HEK293 (cell line): ENCODE measurements around the gene CTSA.

Source experiments
- FEZF1 ChIP-seq: fragments of 450-650 bp; formaldehyde crosslinking; IDR thresholded peaks from 2 replicates; pipeline ENCODE4 v1.5.1; 2016; ENCODE audit warnings: missing biosample characterization, missing genetic modification characterization
- GLIS2 ChIP-seq: fragments of 450-650 bp; formaldehyde crosslinking; IDR thresholded peaks from 2 replicates; pipeline ENCODE4 v1.5.1; 2016; ENCODE audit warnings: missing biosample characterization, missing genetic modification characterization
- KLF1 ChIP-seq: fragments of 450-650 bp; formaldehyde crosslinking; IDR thresholded peaks from 2 replicates; pipeline ENCODE4 v1.5.1; 2016; ENCODE audit warnings: missing biosample characterization, missing genetic modification characterization
- OSR2 ChIP-seq: fragments of 450-650 bp; formaldehyde crosslinking; IDR thresholded peaks from 2 replicates; pipeline ENCODE4 v1.5.1; 2016; ENCODE audit warnings: missing biosample characterization, missing genetic modification characterization
- YY1 ChIP-seq: fragments of 450-650 bp; formaldehyde crosslinking; IDR thresholded peaks from 2 replicates; pipeline ENCODE4 v1.5.1; 2018; ENCODE audit warnings: missing biosample characterization, missing genetic modification characterization
- ZNF10 ChIP-seq: fragments of 450-650 bp; formaldehyde crosslinking; IDR thresholded peaks from 2 replicates; pipeline ENCODE4 v1.5.1; 2017; ENCODE audit warnings: missing biosample characterization, missing genetic modification characterization
- ZNF132 ChIP-seq: fragments of 450-650 bp; formaldehyde crosslinking; IDR thresholded peaks from 2 replicates; pipeline ENCODE4 v1.5.1; 2017; ENCODE audit warnings: missing biosample characterization, missing genetic modification characterization, borderline replicate concordance
- ZNF214 ChIP-seq: fragments of 450-650 bp; formaldehyde crosslinking; IDR thresholded peaks from 2 replicates; pipeline ENCODE4 v1.5.1; 2017; ENCODE audit warnings: missing biosample characterization, mild to moderate bottlenecking, missing genetic modification characterization, borderline replicate concordance
- ZNF223 ChIP-seq: fragments of 450-650 bp; formaldehyde crosslinking; IDR thresholded peaks from 2 replicates; pipeline ENCODE4 v1.5.1; 2016; ENCODE audit warnings: missing biosample characterization, missing genetic modification characterization
- ZNF530 ChIP-seq: fragments of 450-650 bp; formaldehyde crosslinking; IDR thresholded peaks from 2 replicates; pipeline ENCODE4 v1.5.1; 2016; ENCODE audit warnings: low read depth, missing biosample characterization, missing genetic modification characterization
- ZNF548 ChIP-seq: fragments of 450-650 bp; formaldehyde crosslinking; IDR thresholded peaks from 2 replicates; pipeline ENCODE4 v1.5.1; 2016; ENCODE audit warnings: missing biosample characterization, missing genetic modification characterization
- ZNF558 ChIP-seq: fragments of 450-650 bp; formaldehyde crosslinking; IDR thresholded peaks from 2 replicates; pipeline ENCODE4 v1.5.1; 2016; ENCODE audit warnings: missing biosample characterization, missing genetic modification characterization
- ZNF571 ChIP-seq: fragments of 450-650 bp; formaldehyde crosslinking; IDR thresholded peaks from 2 replicates; pipeline ENCODE4 v1.5.0; 2017; ENCODE audit warnings: missing biosample characterization, missing genetic modification characterization
- TF ChIP-seq, protein P1 (sequence below): fragments of 450-650 bp; formaldehyde crosslinking; IDR thresholded peaks from 2 replicates; pipeline ENCODE4 v1.5.1; 2017; ENCODE audit warnings: missing biosample characterization, missing genetic modification characterization
- TF ChIP-seq, protein P2 (sequence below): fragments of 450-650 bp; formaldehyde crosslinking; conservative IDR thresholded peaks from 2 replicates; pipeline ENCODE4 v1.5.1; 2016; ENCODE audit warnings: low read depth, missing biosample characterization, missing genetic modification characterization
- TF ChIP-seq, protein P3 (sequence below): fragments of 450-650 bp; formaldehyde crosslinking; IDR thresholded peaks from 2 replicates; pipeline ENCODE4 v1.5.1; 2016; ENCODE audit warnings: missing biosample characterization, missing genetic modification characterization
- TF ChIP-seq, protein P4 (sequence below): fragments of 450-650 bp; formaldehyde crosslinking; IDR thresholded peaks from 2 replicates; pipeline ENCODE4; 2016; ENCODE audit warnings: missing biosample characterization, missing genetic modification characterization
- TF ChIP-seq, protein P5 (sequence below): fragments of 450-650 bp; formaldehyde crosslinking; IDR thresholded peaks from 2 replicates; pipeline ENCODE4 v1.5.1; 2017; ENCODE audit warnings: missing biosample characterization, missing genetic modification characterization
- TF ChIP-seq, protein P6 (sequence below): fragments of 450-650 bp; formaldehyde crosslinking; IDR thresholded peaks from 2 replicates; pipeline ENCODE4 v1.5.1; 2016; ENCODE audit warnings: missing biosample characterization, missing genetic modification characterization
- TF ChIP-seq, protein P7 (sequence below): fragments of 450-650 bp; formaldehyde crosslinking; conservative IDR thresholded peaks from 2 replicates; pipeline ENCODE4 v1.5.1; 2016; ENCODE audit warnings: low read depth, missing biosample characterization, missing genetic modification characterization

The CTSA gene

DNA sequence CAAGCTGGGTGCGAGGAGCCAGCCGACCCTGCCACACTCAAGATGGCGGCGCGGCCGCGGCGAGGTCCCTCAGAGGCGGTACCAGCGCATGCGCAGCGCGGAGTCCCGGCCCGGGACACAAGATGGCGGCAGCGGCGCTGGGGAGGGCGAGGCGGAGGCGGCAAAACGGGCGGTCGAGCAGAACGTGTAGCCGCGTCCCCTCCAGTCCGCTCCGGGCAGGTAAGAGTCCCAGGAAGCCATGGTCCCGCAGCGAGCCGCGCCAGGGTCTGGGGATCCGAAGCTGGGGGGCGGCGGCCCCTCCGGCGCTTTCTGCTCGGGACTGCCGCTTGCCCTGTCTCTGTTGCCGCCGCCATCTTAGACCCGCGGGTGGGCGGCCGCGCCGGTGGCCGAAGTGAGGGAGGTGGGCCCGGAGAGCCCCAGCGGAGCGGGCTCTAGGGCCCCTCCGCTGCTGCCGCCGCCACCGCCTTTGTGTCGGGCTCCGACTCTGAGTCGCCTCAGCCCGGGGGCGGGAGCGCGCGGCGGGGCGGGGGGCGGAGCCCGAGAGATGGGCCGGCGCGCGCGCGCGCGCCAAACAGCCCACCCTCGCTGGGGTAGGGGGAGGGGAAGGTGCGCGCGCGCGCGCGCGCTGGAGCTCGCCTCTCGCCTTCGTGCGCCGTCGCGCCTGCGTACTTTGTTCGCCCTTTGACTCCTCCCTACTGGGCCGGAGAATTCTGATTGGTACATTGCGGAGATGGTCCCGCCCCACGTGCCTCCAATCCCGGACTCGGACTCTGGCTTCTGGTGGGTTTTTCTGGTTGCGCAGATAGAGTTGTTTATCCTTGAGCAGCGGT, 43.7 kb downstream of the CTSA start, which contains the start of gene PCIF1 (continued):
- TF ChIP-seq, protein P1, sequence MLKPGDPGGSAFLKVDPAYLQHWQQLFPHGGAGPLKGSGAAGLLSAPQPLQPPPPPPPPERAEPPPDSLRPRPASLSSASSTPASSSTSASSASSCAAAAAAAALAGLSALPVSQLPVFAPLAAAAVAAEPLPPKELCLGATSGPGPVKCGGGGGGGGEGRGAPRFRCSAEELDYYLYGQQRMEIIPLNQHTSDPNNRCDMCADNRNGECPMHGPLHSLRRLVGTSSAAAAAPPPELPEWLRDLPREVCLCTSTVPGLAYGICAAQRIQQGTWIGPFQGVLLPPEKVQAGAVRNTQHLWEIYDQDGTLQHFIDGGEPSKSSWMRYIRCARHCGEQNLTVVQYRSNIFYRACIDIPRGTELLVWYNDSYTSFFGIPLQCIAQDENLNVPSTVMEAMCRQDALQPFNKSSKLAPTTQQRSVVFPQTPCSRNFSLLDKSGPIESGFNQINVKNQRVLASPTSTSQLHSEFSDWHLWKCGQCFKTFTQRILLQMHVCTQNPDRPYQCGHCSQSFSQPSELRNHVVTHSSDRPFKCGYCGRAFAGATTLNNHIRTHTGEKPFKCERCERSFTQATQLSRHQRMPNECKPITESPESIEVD (tag by site-specific recombination), result no peak
- TF ChIP-seq ZNF10 (tag by site-specific recombination) (peak; percentile 49; the same call in 1 of the 2 replicates), ZNF132 (tag by site-specific recombination) (no peak), ZNF558 (tag by site-specific recombination) (no peak), ZNF214 (no peak), ZNF223 (tag by site-specific recombination) (no peak), OSR2 (tag by site-specific recombination) (no peak), YY1 (tag by site-specific recombination) (peak; percentile 100), ZNF571 (tag by site-specific recombination) (no peak), ZNF530 (tag by site-specific recombination) (no peak), GLIS2 (peak; percentile 88), ZNF548 (tag by site-specific recombination) (no peak), FEZF1 (no peak), KLF1 (tag by site-specific recombination) (peak; percentile 87)
- TF ChIP-seq, protein P2, sequence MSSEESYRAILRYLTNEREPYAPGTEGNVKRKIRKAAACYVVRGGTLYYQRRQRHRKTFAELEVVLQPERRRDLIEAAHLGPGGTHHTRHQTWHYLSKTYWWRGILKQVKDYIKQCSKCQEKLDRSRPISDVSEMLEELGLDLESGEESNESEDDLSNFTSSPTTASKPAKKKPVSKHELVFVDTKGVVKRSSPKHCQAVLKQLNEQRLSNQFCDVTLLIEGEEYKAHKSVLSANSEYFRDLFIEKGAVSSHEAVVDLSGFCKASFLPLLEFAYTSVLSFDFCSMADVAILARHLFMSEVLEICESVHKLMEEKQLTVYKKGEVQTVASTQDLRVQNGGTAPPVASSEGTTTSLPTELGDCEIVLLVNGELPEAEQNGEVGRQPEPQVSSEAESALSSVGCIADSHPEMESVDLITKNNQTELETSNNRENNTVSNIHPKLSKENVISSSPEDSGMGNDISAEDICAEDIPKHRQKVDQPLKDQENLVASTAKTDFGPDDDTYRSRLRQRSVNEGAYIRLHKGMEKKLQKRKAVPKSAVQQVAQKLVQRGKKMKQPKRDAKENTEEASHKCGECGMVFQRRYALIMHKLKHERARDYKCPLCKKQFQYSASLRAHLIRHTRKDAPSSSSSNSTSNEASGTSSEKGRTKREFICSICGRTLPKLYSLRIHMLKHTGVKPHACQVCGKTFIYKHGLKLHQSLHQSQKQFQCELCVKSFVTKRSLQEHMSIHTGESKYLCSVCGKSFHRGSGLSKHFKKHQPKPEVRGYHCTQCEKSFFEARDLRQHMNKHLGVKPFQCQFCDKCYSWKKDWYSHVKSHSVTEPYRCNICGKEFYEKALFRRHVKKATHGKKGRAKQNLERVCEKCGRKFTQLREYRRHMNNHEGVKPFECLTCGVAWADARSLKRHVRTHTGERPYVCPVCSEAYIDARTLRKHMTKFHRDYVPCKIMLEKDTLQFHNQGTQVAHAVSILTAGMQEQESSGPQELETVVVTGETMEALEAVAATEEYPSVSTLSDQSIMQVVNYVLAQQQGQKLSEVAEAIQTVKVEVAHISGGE (tag by site-specific recombination), result peak; percentile 49
- TF ChIP-seq, protein P3, sequence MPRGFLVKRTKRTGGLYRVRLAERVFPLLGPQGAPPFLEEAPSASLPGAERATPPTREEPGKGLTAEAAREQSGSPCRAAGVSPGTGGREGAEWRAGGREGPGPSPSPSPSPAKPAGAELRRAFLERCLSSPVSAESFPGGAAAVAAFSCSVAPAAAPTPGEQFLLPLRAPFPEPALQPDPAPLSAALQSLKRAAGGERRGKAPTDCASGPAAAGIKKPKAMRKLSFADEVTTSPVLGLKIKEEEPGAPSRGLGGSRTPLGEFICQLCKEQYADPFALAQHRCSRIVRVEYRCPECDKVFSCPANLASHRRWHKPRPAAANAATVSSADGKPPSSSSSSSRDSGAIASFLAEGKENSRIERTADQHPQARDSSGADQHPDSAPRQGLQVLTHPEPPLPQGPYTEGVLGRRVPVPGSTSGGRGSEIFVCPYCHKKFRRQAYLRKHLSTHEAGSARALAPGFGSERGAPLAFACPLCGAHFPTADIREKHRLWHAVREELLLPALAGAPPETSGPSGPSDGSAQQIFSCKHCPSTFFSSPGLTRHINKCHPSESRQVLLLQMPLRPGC (tag by site-specific recombination), result peak; percentile 58
- TF ChIP-seq, protein P4, sequence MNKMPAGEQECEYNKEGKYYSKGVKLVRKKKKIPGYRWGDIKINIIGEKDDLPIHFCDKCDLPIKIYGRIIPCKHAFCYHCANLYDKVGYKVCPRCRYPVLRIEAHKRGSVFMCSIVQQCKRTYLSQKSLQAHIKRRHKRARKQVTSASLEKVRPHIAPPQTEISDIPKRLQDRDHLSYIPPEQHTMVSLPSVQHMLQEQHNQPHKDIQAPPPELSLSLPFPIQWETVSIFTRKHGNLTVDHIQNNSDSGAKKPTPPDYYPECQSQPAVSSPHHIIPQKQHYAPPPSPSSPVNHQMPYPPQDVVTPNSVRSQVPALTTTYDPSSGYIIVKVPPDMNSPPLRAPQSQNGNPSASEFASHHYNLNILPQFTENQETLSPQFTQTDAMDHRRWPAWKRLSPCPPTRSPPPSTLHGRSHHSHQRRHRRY (tag by site-specific recombination), result peak; percentile 42; the same call in 1 of the 2 replicates
- TF ChIP-seq, protein P5, sequence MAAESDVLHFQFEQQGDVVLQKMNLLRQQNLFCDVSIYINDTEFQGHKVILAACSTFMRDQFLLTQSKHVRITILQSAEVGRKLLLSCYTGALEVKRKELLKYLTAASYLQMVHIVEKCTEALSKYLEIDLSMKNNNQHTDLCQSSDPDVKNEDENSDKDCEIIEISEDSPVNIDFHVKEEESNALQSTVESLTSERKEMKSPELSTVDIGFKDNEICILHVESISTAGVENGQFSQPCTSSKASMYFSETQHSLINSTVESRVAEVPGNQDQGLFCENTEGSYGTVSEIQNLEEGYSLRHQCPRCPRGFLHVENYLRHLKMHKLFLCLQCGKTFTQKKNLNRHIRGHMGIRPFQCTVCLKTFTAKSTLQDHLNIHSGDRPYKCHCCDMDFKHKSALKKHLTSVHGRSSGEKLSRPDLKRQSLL (tag by site-specific recombination), result peak; percentile 17; the same call in 1 of the 2 replicates
- TF ChIP-seq, protein P6, sequence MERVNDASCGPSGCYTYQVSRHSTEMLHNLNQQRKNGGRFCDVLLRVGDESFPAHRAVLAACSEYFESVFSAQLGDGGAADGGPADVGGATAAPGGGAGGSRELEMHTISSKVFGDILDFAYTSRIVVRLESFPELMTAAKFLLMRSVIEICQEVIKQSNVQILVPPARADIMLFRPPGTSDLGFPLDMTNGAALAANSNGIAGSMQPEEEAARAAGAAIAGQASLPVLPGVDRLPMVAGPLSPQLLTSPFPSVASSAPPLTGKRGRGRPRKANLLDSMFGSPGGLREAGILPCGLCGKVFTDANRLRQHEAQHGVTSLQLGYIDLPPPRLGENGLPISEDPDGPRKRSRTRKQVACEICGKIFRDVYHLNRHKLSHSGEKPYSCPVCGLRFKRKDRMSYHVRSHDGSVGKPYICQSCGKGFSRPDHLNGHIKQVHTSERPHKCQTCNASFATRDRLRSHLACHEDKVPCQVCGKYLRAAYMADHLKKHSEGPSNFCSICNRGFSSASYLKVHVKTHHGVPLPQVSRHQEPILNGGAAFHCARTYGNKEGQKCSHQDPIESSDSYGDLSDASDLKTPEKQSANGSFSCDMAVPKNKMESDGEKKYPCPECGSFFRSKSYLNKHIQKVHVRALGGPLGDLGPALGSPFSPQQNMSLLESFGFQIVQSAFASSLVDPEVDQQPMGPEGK, result peak; percentile 95
- TF ChIP-seq, protein P7, sequence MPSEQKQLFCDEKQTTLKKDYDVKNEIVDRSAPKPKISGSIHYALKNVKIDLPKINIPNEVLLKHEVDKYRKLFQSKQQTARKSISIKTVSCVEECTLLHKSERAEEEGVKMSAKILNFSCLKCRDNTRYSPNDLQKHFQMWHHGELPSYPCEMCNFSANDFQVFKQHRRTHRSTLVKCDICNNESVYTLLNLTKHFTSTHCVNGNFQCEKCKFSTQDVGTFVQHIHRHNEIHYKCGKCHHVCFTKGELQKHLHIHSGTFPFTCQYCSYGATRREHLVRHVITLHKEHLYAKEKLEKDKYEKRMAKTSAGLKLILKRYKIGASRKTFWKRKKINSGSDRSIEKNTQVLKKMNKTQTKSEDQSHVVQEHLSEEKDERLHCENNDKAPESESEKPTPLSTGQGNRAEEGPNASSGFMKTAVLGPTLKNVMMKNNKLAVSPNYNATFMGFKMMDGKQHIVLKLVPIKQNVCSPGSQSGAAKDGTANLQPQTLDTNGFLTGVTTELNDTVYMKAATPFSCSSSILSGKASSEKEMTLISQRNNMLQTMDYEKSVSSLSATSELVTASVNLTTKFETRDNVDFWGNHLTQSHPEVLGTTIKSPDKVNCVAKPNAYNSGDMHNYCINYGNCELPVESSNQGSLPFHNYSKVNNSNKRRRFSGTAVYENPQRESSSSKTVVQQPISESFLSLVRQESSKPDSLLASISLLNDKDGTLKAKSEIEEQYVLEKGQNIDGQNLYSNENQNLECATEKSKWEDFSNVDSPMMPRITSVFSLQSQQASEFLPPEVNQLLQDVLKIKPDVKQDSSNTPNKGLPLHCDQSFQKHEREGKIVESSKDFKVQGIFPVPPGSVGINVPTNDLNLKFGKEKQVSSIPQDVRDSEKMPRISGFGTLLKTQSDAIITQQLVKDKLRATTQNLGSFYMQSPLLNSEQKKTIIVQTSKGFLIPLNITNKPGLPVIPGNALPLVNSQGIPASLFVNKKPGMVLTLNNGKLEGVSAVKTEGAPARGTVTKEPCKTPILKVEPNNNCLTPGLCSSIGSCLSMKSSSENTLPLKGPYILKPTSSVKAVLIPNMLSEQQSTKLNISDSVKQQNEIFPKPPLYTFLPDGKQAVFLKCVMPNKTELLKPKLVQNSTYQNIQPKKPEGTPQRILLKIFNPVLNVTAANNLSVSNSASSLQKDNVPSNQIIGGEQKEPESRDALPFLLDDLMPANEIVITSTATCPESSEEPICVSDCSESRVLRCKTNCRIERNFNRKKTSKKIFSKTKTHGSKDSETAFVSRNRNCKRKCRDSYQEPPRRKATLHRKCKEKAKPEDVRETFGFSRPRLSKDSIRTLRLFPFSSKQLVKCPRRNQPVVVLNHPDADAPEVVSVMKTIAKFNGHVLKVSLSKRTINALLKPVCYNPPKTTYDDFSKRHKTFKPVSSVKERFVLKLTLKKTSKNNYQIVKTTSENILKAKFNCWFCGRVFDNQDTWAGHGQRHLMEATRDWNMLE (tag by site-specific recombination), result no peak
